PFSK-1 (cell line): Measurements from ENCODE around the gene ABCA5.

Source experiments
- FOXP2 ChIP-seq: optimal IDR thresholded peaks from 2 replicates; pipeline ENCODE3; 2011; ENCODE audit warnings: borderline replicate concordance, control low read depth, inconsistent platforms; ENCODE audit not compliant: insufficient read depth; ENCODE audit errors: extremely low read length, extremely low read depth
- POLR2AphosphoS5 ChIP-seq: IDR thresholded peaks from 2 replicates; pipeline ENCODE4 v1.6.1; 2012; ENCODE audit warnings: low read depth, mild to moderate bottlenecking, control low read depth, low read length, moderate library complexity
- SIN3A ChIP-seq: IDR thresholded peaks from 2 replicates; pipeline ENCODE4 v1.6.1; 2012; ENCODE audit warnings: mild to moderate bottlenecking, low read length, moderate library complexity, borderline replicate concordance; ENCODE audit not compliant: insufficient read depth
- TAF1 ChIP-seq: IDR thresholded peaks from 2 replicates; pipeline ENCODE4 v1.6.1; 2012; ENCODE audit warnings: low read length, control low read depth, borderline replicate concordance; ENCODE audit not compliant: insufficient read depth
- TF ChIP-seq, protein P1 (sequence below), 2 experiments: IDR thresholded peaks; 2 replicates each; pipeline versions ENCODE4 v1.6.1 to v1.8.0; 2011 to 2012; ENCODE audit warnings: low read depth in 2 of 2, low read length in 2 of 2, control low read depth in 1 of 2, inconsistent platforms in 1 of 2, mild to moderate bottlenecking in 1 of 2, moderate library complexity in 1 of 2; ENCODE audit not compliant: insufficient read depth in 1 of 2

Gene ABCA5

DNA sequence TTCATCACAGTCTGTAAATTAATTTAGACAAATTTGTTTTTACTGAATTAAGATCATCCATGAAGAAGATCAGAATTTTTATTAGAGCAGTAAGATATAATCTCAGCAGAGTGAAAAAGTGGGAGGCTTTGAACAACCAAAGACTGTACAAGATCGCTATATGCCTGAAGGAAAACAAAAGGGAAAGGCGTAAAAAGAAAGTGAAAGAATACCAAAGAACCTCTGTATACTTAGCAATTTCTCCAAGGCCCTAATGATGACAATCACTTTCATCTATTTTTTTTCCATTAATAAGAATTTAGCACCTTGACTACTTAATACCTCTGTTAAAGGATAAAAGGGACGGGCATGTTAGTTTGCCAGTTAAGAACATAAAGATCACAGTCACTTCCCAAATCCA, 59.7 kb downstream of the ABCA5 start:
- TF ChIP-seq FOXP2: no peak
- TF ChIP-seq POLR2AphosphoS5: no peak
- TF ChIP-seq TAF1: no peak
- no peak for TF ChIP-seq SIN3A
- TF ChIP-seq, protein P1, sequence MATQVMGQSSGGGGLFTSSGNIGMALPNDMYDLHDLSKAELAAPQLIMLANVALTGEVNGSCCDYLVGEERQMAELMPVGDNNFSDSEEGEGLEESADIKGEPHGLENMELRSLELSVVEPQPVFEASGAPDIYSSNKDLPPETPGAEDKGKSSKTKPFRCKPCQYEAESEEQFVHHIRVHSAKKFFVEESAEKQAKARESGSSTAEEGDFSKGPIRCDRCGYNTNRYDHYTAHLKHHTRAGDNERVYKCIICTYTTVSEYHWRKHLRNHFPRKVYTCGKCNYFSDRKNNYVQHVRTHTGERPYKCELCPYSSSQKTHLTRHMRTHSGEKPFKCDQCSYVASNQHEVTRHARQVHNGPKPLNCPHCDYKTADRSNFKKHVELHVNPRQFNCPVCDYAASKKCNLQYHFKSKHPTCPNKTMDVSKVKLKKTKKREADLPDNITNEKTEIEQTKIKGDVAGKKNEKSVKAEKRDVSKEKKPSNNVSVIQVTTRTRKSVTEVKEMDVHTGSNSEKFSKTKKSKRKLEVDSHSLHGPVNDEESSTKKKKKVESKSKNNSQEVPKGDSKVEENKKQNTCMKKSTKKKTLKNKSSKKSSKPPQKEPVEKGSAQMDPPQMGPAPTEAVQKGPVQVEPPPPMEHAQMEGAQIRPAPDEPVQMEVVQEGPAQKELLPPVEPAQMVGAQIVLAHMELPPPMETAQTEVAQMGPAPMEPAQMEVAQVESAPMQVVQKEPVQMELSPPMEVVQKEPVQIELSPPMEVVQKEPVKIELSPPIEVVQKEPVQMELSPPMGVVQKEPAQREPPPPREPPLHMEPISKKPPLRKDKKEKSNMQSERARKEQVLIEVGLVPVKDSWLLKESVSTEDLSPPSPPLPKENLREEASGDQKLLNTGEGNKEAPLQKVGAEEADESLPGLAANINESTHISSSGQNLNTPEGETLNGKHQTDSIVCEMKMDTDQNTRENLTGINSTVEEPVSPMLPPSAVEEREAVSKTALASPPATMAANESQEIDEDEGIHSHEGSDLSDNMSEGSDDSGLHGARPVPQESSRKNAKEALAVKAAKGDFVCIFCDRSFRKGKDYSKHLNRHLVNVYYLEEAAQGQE (IDR thresholded peaks at IDR 0.05; ENCODE audit: insufficient read depth in 1 of 2, low read depth in 2 of 2, low read length in 2 of 2): no peak

- TF ChIP-seq, protein P1 (IDR thresholded peaks at IDR 0.05; ENCODE audit: insufficient read depth in 1 of 2, low read depth in 2 of 2, low read length in 2 of 2): no peak
- TF ChIP-seq SIN3A (no peak), FOXP2 (no peak), TAF1 (no peak), POLR2AphosphoS5 (no peak)
These were observed 61.1 kb downstream of the ABCA5 start for GRCh38 chr17:69265873-69266272.

GRCh38 chr17:69254187-69254586, 72.7 kb downstream of the ABCA5 start:
- TF ChIP-seq TAF1: no peak

GRCh38 chr17:69250641-69251040, 76.3 kb downstream of the ABCA5 start:
- TF ChIP-seq TAF1 (no peak), SIN3A (no peak), FOXP2 (no peak), POLR2AphosphoS5 (no peak)
- TF ChIP-seq, protein P1 (IDR thresholded peaks at IDR 0.05; ENCODE audit: insufficient read depth in 1 of 2, low read depth in 2 of 2, low read length in 2 of 2): no peak

DNA sequence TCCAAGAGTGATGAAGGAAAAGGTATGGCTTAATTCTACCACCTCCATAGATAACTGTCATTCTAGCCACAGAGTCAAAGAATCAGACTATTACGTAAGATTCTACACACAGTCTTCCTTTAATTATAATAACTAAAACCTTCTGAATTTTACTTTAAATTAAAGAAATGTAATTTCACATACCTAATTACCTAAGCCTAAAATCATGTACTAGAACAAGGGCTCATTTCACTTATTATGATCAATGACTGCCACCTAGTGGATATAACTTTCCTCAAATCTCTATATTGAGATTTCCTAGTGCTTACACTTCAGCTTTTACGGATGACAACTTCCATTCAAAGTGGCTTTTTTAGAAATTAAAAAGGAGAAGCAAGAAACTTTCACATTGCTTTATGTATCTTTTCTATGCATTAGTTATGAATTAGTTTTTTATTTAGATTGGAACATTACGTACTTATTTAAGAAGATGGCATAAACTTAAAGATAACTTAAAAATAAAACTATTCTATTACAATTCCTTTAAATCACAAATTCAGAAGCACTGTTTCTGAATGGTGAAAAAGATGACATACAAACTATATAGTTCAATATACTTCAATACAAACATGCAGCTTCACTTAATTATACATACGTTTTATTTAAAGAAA, 80.1 kb downstream of the ABCA5 start:
- no peak for TF ChIP-seq FOXP2
- no peak for TF ChIP-seq POLR2AphosphoS5
- no peak for TF ChIP-seq SIN3A
- TF ChIP-seq, protein P1 (IDR thresholded peaks at IDR 0.05; ENCODE audit: insufficient read depth in 1 of 2, low read depth in 2 of 2, low read length in 2 of 2): no peak
- no peak for TF ChIP-seq TAF1
